SK-N-SH (cell line): Measurements from ENCODE around the gene GLT6D1. TPM values are rescaled to one million over a fixed set of nuclear protein-coding genes. Genes with fewer than 3 reads are reported as not detected.

Source experiments
- CTCF ChIA-PET: fragments of 300-600, 350-600 bp; formaldehyde crosslinking; extraction: SDS; loops from one replicate; lab custom pipeline; 2021; lab: Yijun Ruan, JAX
- POLR2A ChIA-PET: fragments of 350-600 bp; sonication (Branson Sonifier 250); formaldehyde crosslinking; extraction: SDS; loops from one replicate; lab custom pipeline; 2020; ENCODE audit warnings: antibody characterized with exemption, inconsistent platforms; lab: Yijun Ruan, JAX
- DNase-seq: peaks from one replicate; pipeline ENCODE4 v3.0.0; 2012
- H2AFZ ChIP-seq: fragments of 200-600 bp; sonication (generic); 2 replicates; pipeline ENCODE4 v1.8.1; 2016; ENCODE audit warnings: antibody characterized with exemption, mild to moderate bottlenecking, low read depth
- H3F3A ChIP-seq: fragments of 200-600 bp; sonication (generic); replicated peaks from 2 replicates; pipeline ENCODE3; 2016; ENCODE audit warnings: antibody characterized with exemption, mild to moderate bottlenecking; ENCODE audit not compliant: insufficient read depth
- H3K27ac ChIP-seq, 2 experiments: fragments of 200-500 bp in 1 of 2; fragments of 200-600 bp in 1 of 2; sonication (Bioruptor generic) in 1 of 2; sonication (generic), shearing (Covaris generic) in 1 of 2; 2 replicates each; pipeline versions ENCODE4 v1.5.1 to v1.6.1; 2014 to 2016; ENCODE audit warnings: low read depth in 2 of 2, inconsistent platforms in 1 of 2, low read length in 1 of 2, mild to moderate bottlenecking in 1 of 2, mixed read lengths in 1 of 2
- H3K27me3 ChIP-seq: fragments of 200-600 bp; sonication (generic), shearing (Covaris generic); 2 replicates; pipeline ENCODE4 v1.6.1; 2016; ENCODE audit warnings: mixed run types; ENCODE audit not compliant: insufficient read depth
- H3K36me3 ChIP-seq, 2 experiments: fragments of 200-500 bp in 1 of 2; fragments of 200-600 bp in 1 of 2; sonication (Bioruptor generic) in 1 of 2; sonication (generic) in 1 of 2; replicated peaks in 1 of 2; 2 replicates each; pipeline versions ENCODE3 to v1.5.1; 2014 to 2016; ENCODE audit warnings: low read length in 1 of 2, mild to moderate bottlenecking in 1 of 2; ENCODE audit not compliant: insufficient read depth in 2 of 2, control insufficient read depth in 1 of 2
- H3K4me1 ChIP-seq, 2 experiments: fragments of 200-500 bp in 1 of 2; fragments of 200-600 bp in 1 of 2; sonication (Bioruptor generic) in 1 of 2; sonication (generic), shearing (Covaris generic) in 1 of 2; 2 replicates each; pipeline versions ENCODE4 v1.5.1 to v1.6.1; 2014 to 2016; ENCODE audit warnings: low read depth in 1 of 2, low read length in 1 of 2, mixed run types in 1 of 2; ENCODE audit not compliant: insufficient read depth in 2 of 2, control insufficient read depth in 1 of 2
- H3K4me2 ChIP-seq: fragments of 200-600 bp; sonication (generic), shearing (Covaris generic); 2 replicates; pipeline ENCODE4 v1.6.1; 2017; ENCODE audit warnings: mixed run types
- H3K4me3 ChIP-seq, 2 experiments: fragments of 200-500 bp in 1 of 2; fragments of 200-600 bp in 1 of 2; sonication (Bioruptor generic) in 1 of 2; sonication (generic), shearing (Covaris generic) in 1 of 2; 2 replicates each; pipeline versions ENCODE4 v1.5.1 to v1.8.1; 2014 to 2016; ENCODE audit warnings: low read depth in 2 of 2, inconsistent platforms in 1 of 2, low read length in 1 of 2, mild to moderate bottlenecking in 1 of 2, mixed read lengths in 1 of 2, moderate library complexity in 1 of 2
- H3K79me2 ChIP-seq: fragments of 200-600 bp; sonication (generic); 2 replicates; pipeline ENCODE4 v1.8.1; 2017; ENCODE audit warnings: mild to moderate bottlenecking; ENCODE audit not compliant: insufficient read depth
- H3K9ac ChIP-seq: fragments of 200-600 bp; sonication (generic); 2 replicates; pipeline ENCODE4 v1.6.1; 2017; ENCODE audit warnings: mixed run types
- H3K9me2 ChIP-seq: fragments of 200-600 bp; sonication (generic); 2 replicates; pipeline ENCODE4 v1.6.1; 2017; ENCODE audit warnings: mixed run types
- H3K9me3 ChIP-seq: fragments of 200-600 bp; sonication (generic); 2 replicates; pipeline ENCODE4 v1.6.1; 2017; ENCODE audit warnings: mixed run types, mild to moderate bottlenecking, moderate library complexity
- H4K20me1 ChIP-seq: fragments of 200-600 bp; sonication (generic); 2 replicates; pipeline ENCODE4 v1.6.1; 2017; ENCODE audit warnings: mild to moderate bottlenecking, mixed run types; ENCODE audit not compliant: insufficient read depth
- CTCF ChIP-seq: fragments of 200-600 bp; sonication (generic); IDR thresholded peaks from 2 replicates; pipeline ENCODE4 v1.6.1; 2017; ENCODE audit warnings: antibody characterized with exemption, mild to moderate bottlenecking, moderate library complexity
- ELF1 ChIP-seq: IDR thresholded peaks from 2 replicates; pipeline ENCODE4 v1.4.0; 2012
- EZH2phosphoT487 ChIP-seq: fragments of 200-600 bp; sonication (generic); IDR thresholded peaks from 2 replicates; pipeline ENCODE4 v1.6.1; 2017; ENCODE audit warnings: low read depth, mixed run types, mild to moderate bottlenecking, antibody characterized with exemption, moderate library complexity, borderline replicate concordance
- GABPA ChIP-seq: IDR thresholded peaks from 2 replicates; pipeline ENCODE4 v1.4.0; 2012; ENCODE audit warnings: low read depth, mild to moderate bottlenecking
- IRF3 ChIP-seq: fragments of 150-350 bp; IDR thresholded peaks from 2 replicates; pipeline ENCODE4 v1.6.1; 2016; ENCODE audit warnings: mild to moderate bottlenecking, low read depth, low read length
- JUND ChIP-seq: IDR thresholded peaks from 2 replicates; pipeline ENCODE4 v1.4.0; 2012
- MAX ChIP-seq: IDR thresholded peaks from 2 replicates; pipeline ENCODE4 v1.4.0; 2012; ENCODE audit warnings: low read depth
- NRF1 ChIP-seq: IDR thresholded peaks from 2 replicates; pipeline ENCODE4 v1.6.1; 2012; ENCODE audit warnings: low read depth, mild to moderate bottlenecking, low read length
- POLR2AphosphoS5 ChIP-seq: IDR thresholded peaks from 2 replicates; pipeline ENCODE4 v1.6.1; 2012; ENCODE audit warnings: low read depth, low read length
- RXRA ChIP-seq: IDR thresholded peaks from 2 replicates; pipeline ENCODE4 v1.4.0; 2012; ENCODE audit warnings: low read depth, mild to moderate bottlenecking, borderline replicate concordance
- SIN3A ChIP-seq: IDR thresholded peaks from 2 replicates; pipeline ENCODE4 v1.6.1; 2012; ENCODE audit warnings: low read depth, mild to moderate bottlenecking, low read length, moderate library complexity, borderline replicate concordance
- SMC3 ChIP-seq: IDR thresholded peaks from 2 replicates; pipeline ENCODE4 v1.6.1; 2012; ENCODE audit warnings: low read depth, low read length, improper control_type of control experiment
- TAF1 ChIP-seq: IDR thresholded peaks from 2 replicates; pipeline ENCODE4 v1.6.1; 2012; ENCODE audit warnings: low read depth, mild to moderate bottlenecking, low read length, moderate library complexity, borderline replicate concordance
- TEAD4 ChIP-seq: IDR thresholded peaks from 2 replicates; pipeline ENCODE4 v1.4.0; 2012; ENCODE audit warnings: mild to moderate bottlenecking, borderline replicate concordance; ENCODE audit not compliant: insufficient read depth
- USF2 ChIP-seq: fragments of 150-350 bp; IDR thresholded peaks from 2 replicates; pipeline ENCODE4 v1.6.1; 2017; ENCODE audit warnings: antibody characterized with exemption, low read length, low read depth, borderline replicate concordance
- YY1 ChIP-seq: IDR thresholded peaks from 2 replicates; pipeline ENCODE4 v1.4.0; 2012; ENCODE audit warnings: low read depth, mild to moderate bottlenecking
- ZBTB33 ChIP-seq: IDR thresholded peaks from 2 replicates; pipeline ENCODE4 v1.4.0; 2012; ENCODE audit warnings: low read depth, borderline replicate concordance
- WGBS: methylation state at CpG from one replicate; pipeline ENCODE4 v1.1.6; 2017; ENCODE audit warnings: low lambda C conversion rate; 5-methylcytosine and 5-hydroxymethylcytosine counted together
- polyA plus RNA-seq, 3 experiments: library from polyadenylated mRNA; depleted of rRNA; stranded (reverse); fragments of >200 nt; gene quantifications; 2 replicates each; pipeline ENCODE4 v1.2.3, GENCODE V29; 2012

Gene GLT6D1
- polyA plus RNA-seq, 1 of the 3 experiments (the other 2 are of a cell fraction) = not detected

- TF ChIP-seq ZBTB33 = no peak
- no peak for TF ChIP-seq EZH2phosphoT487
- TF ChIP-seq NRF1 = no peak
- no peak for TF ChIP-seq ELF1
- no peak for TF ChIP-seq IRF3
- no peak for TF ChIP-seq USF2
- no peak for TF ChIP-seq POLR2AphosphoS5
- no peak for TF ChIP-seq JUND
- no peak for TF ChIP-seq MAX
Observed at GRCh38 chr9:135648494-135649410, 9.4 kb upstream of the GLT6D1 start (continued).

GRCh38 chr9:135647884-135648283 is 8.5 kb upstream of the GLT6D1 start:
- H3K9ac ChIP-seq = no peak overlapping the region
- no peaks in the 10 kb centered on the region for H3K27me3 ChIP-seq
- no peaks in the 10 kb centered on the region for H3K4me1 ChIP-seq
- H3F3A ChIP-seq = no peaks in the 10 kb centered on the region
- no peak overlapping the region for H3K27ac ChIP-seq
- TF ChIP-seq RXRA = no peak
- no peak for TF ChIP-seq TAF1
- TF ChIP-seq SMC3 = no peak
- TF ChIP-seq CTCF = no peak
- TF ChIP-seq YY1 = no peak
- no peak for TF ChIP-seq TEAD4
- no peak for TF ChIP-seq SIN3A
- TF ChIP-seq ELF1 = no peak
- no peak for TF ChIP-seq GABPA
- TF ChIP-seq, all 33 proteins: peak for 0
- WGBS = 2% methylated on average over 4 of the region's 4 CpGs
- no peaks in the 10 kb centered on the region for H3K9me3 ChIP-seq
- H3K36me3 ChIP-seq = no peaks in the 10 kb centered on the region
- no peak overlapping the region for H3K4me2 ChIP-seq
- H4K20me1 ChIP-seq = no peaks in the 10 kb centered on the region
- ChIA-PET POLR2A (no interaction called here), CTCF (interaction anchor here (1.2 kb wide), 1 partner anchor 24 kb away, joined by 3 read pairs; no protein-coding TSS in a partner anchor)
- no peaks in the 10 kb centered on the region for H3K79me2 ChIP-seq
- no peak overlapping the region for H3K4me3 ChIP-seq
- no peak for DNase-seq
- H3K9me2 ChIP-seq = no peaks in the 10 kb centered on the region
- H2AFZ ChIP-seq = no peak overlapping the region
